Coronary artery (tissue), 2 donors: Measurements from ENCODE around the gene SLC29A3.

Experiments used
- DNase-seq: peaks from one replicate; pipeline ENCODE4 v3.0.0-alpha.2; 2017; ENCODE audit warnings: low spot score
- H3K27ac ChIP-seq, 2 donors: fragments of 200-600 bp; sonication (generic); one replicate each; pipeline ENCODE4 v1.5.1; 2016 to 2019
- H3K4me3 ChIP-seq: fragments of 200-600 bp; sonication (generic); 2 replicates; pipeline ENCODE4 v1.5.1; 2016; ENCODE audit warnings: mild to moderate bottlenecking, moderate library complexity
- CTCF ChIP-seq: fragments of 200-600 bp; sonication (generic); IDR thresholded peaks from one replicate; pipeline ENCODE4 v1.5.1; 2019; ENCODE audit warnings: antibody characterized with exemption

Gene SLC29A3

GRCh38 chr10:71280216-71280615, 38.8 kb upstream of the SLC29A3 start:
- TF ChIP-seq CTCF = no peak
- DNase-seq = no peak
- Histone ChIP-seq H3K4me3 (no peak overlapping the region), H3K27ac (no peak overlapping the region)

- DNase-seq = no peak
- no peak overlapping the region for H3K4me3 ChIP-seq
- TF ChIP-seq CTCF = no peak
- H3K27ac ChIP-seq = no peak overlapping the region
Measured at GRCh38 chr10:71280825-71281224, 38.2 kb upstream of the SLC29A3 start.

- no peak for TF ChIP-seq CTCF
- no peak for DNase-seq
- no peak overlapping the region for H3K27ac ChIP-seq
- H3K4me3 ChIP-seq = no peak overlapping the region
Measured at GRCh38 chr10:71281646-71282322, 37.3 kb upstream of the SLC29A3 start.

- no peak overlapping the region for H3K27ac ChIP-seq
Measured at GRCh38 chr10:71282323-71282680, 36.8 kb upstream of the SLC29A3 start.

GRCh38 chr10:71283410-71283809, 35.6 kb upstream of the SLC29A3 start:
- Histone ChIP-seq H3K4me3 (no peak overlapping the region), H3K27ac (no peak overlapping the region)
- no peak for DNase-seq
- TF ChIP-seq CTCF = no peak

More at GRCh38 chr10:71282323-71282680, 36.8 kb upstream of the SLC29A3 start:
- no peak for DNase-seq
- TF ChIP-seq CTCF = no peak
- no peak overlapping the region for H3K4me3 ChIP-seq

GRCh38 chr10:71283876-71284275, 35.2 kb upstream of the SLC29A3 start:
- Histone ChIP-seq H3K27ac (no peak overlapping the region), H3K4me3 (no peak overlapping the region)
- no peak for TF ChIP-seq CTCF
- no peak for DNase-seq

GRCh38 chr10:71284544-71285179, 34.4 kb upstream of the SLC29A3 start:
- no peak for DNase-seq
- no peak for TF ChIP-seq CTCF
- Histone ChIP-seq H3K27ac (no peak overlapping the region), H3K4me3 (no peak overlapping the region)
